Spleen (tissue), 11 donors: ENCODE measurements around the gene TNFRSF21. TPM values are rescaled to one million over a fixed set of nuclear protein-coding genes. Genes with fewer than 3 reads are reported as not detected.

ENCODE experiments used
- DNase-seq: peaks from one replicate; pipeline ENCODE4 v3.0.0-alpha.2; 2020
- H3K27ac ChIP-seq, 8 donors: fragments of 200-600 bp; sonication (generic) in 7 of 8; 1 replicate in 4 of 8; 2 replicates in 4 of 8; pipeline versions ENCODE4 v1.5.0 to v1.8.0; 2016 to 2021; ENCODE audit warnings: inconsistent platforms in 4 of 8, mild to moderate bottlenecking in 4 of 8, moderate library complexity in 1 of 8
- H3K27me3 ChIP-seq, 7 donors: fragments of 200-600 bp; sonication (generic) in 6 of 7; replicated peaks in 1 of 7; 1 replicate in 4 of 7; 2 replicates in 3 of 7; pipeline versions ENCODE4 v1.5.0 to v1.8.0; 2016 to 2021; ENCODE audit warnings: inconsistent platforms in 3 of 7, mild to moderate bottlenecking in 1 of 7
- H3K36me3 ChIP-seq, 6 donors: fragments of 200-600 bp; sonication (generic) in 5 of 6; 1 replicate in 4 of 6; 2 replicates in 2 of 6; pipeline versions ENCODE4 v1.5.0 to v1.8.0; 2016 to 2021; ENCODE audit warnings: inconsistent platforms in 2 of 6
- H3K4me1 ChIP-seq, 6 donors: fragments of 200-600 bp; sonication (generic) in 5 of 6; 1 replicate in 3 of 6; 2 replicates in 3 of 6; pipeline versions ENCODE4 v1.5.0 to v1.8.0; 2016 to 2021; ENCODE audit warnings: inconsistent platforms in 3 of 6
- H3K4me3 ChIP-seq, 8 donors: fragments of 200-600 bp; sonication (generic) in 7 of 8; 1 replicate in 4 of 8; 2 replicates in 4 of 8; pipeline versions ENCODE4 v1.5.0 to v1.8.0; 2016 to 2021; ENCODE audit warnings: inconsistent platforms in 4 of 8, mild to moderate bottlenecking in 4 of 8, moderate library complexity in 2 of 8
- H3K9me3 ChIP-seq, 8 donors: fragments of 200-600 bp; sonication (generic) in 7 of 8; 1 replicate in 4 of 8; 2 replicates in 4 of 8; pipeline versions ENCODE4 v1.5.0 to v1.8.0; 2016 to 2021; ENCODE audit warnings: inconsistent platforms in 4 of 8
- POLR2A ChIP-seq, 3 donors: fragments of 450-650 bp; IDR thresholded peaks; one replicate each; pipeline ENCODE4 v1.5.1; 2017; ENCODE audit warnings: antibody characterized with exemption in 3 of 3, mild to moderate bottlenecking in 1 of 3
- POLR2AphosphoS5 ChIP-seq, 3 donors: sonication (generic); formaldehyde crosslinking; IDR thresholded peaks; one replicate each; pipeline ENCODE4 v1.5.1; 2017; ENCODE audit warnings: antibody characterized with exemption in 3 of 3
- WGBS, 5 donors: extraction: QIAGEN DNeasy Blood & Tissue Kit in 3 of 5; methylation state at CpG; one replicate each; pipeline versions ENCODE4 v1.1.5 to v1.1.7; 2013 to 2018; 5-methylcytosine and 5-hydroxymethylcytosine counted together
- intact Hi-C: fragments of 100-400 bp; cut with DNase I; formaldehyde crosslinking; loops from one replicate; pipeline ENCODE4 v1.15.0; 2023; ENCODE audit warnings: low total_unique reads
- polyA plus RNA-seq, 3 donors: library from polyadenylated mRNA; stranded (reverse); fragments of 200-250 nt; gene quantifications; one replicate each; pipeline ENCODE4 v1.2.1, GENCODE V29; 2013
- total RNA-seq, 7 donors: library from RNA; depleted of rRNA in 3 of 7; stranded (reverse); fragments of >200 nt in 3 of 7; fragmentation: NEBNext Ultra II Directional in 4 of 7; extraction: Animal tissue kit (Norgen Biotek cat#: 25700) in 4 of 7; gene quantifications; one replicate each; pipeline versions ENCODE4 v1.1.0 to v1.2.1, GENCODE V29; 2016 to 2021
- TF ChIP-seq, protein P1 (sequence below), 11 experiments: fragments of 200-600 bp in 7 of 11; fragments of 450-650 bp in 4 of 11; sonication (generic) in 4 of 11; IDR thresholded peaks in 8 of 11; conservative IDR thresholded peaks in 3 of 11; 1 replicate in 7 of 11; 2 replicates in 4 of 11; pipeline versions ENCODE4 v1.4.0 to v1.8.0; 2016 to 2021; ENCODE audit warnings: antibody characterized with exemption in 11 of 11, inconsistent platforms in 4 of 11, mild to moderate bottlenecking in 1 of 11
- donor health status: healthy with polysubstance abuse.
- donor health status: DM: no; HTN: no; CAD: no; lungs with moderate emphysema.
- donor health status: DM: no; HTN: no; CAD: no.
- donor health status: Bipolar disorder and iron deficiency.
- donor health status: healthy.
- donor health status: DM: no; HTN: no; CAD: no.
- donor health status: DM: yes; HTN: yes; CAD: no.

Gene TNFRSF21
- total and polyA plus RNA-seq, 10 donors: 3.3 to 40.4 (median 23.0) TPM

GRCh38 chr6:47254051-47254450 is 55.7 kb downstream of the TNFRSF21 start:
- DNase-seq: no peak
- H3K27me3 ChIP-seq: no peaks in the 10 kb centered on the region
- no peaks in the 10 kb centered on the region for H3K4me1 ChIP-seq
- peaks cover 0 to 5% (median 0%) of the 10 kb centered on the region in 6 donors for H3K36me3 ChIP-seq
- intact Hi-C loops: no loop called here
- WGBS, 5 donors: 86 to 95% (median 91%) methylated on average over 6 of the region's 6 CpGs
- no peak overlapping the region for H3K4me3 ChIP-seq
- no peak overlapping the region for H3K27ac ChIP-seq
- no peaks in the 10 kb centered on the region for H3K9me3 ChIP-seq
- TF ChIP-seq POLR2A (IDR thresholded peaks at IDR 0.05) (no peak), POLR2AphosphoS5 (IDR thresholded peaks at IDR 0.05) (no peak)
- TF ChIP-seq, protein P1, sequence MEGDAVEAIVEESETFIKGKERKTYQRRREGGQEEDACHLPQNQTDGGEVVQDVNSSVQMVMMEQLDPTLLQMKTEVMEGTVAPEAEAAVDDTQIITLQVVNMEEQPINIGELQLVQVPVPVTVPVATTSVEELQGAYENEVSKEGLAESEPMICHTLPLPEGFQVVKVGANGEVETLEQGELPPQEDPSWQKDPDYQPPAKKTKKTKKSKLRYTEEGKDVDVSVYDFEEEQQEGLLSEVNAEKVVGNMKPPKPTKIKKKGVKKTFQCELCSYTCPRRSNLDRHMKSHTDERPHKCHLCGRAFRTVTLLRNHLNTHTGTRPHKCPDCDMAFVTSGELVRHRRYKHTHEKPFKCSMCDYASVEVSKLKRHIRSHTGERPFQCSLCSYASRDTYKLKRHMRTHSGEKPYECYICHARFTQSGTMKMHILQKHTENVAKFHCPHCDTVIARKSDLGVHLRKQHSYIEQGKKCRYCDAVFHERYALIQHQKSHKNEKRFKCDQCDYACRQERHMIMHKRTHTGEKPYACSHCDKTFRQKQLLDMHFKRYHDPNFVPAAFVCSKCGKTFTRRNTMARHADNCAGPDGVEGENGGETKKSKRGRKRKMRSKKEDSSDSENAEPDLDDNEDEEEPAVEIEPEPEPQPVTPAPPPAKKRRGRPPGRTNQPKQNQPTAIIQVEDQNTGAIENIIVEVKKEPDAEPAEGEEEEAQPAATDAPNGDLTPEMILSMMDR (IDR thresholded peaks at IDR 0.05 in 8 of 11, conservative IDR thresholded peaks at IDR 0.05 in 3 of 11): no peak

GRCh38 chr6:47253136-47253535 is 56.6 kb downstream of the TNFRSF21 start:
- Histone ChIP-seq H3K9me3 (no peaks in the 10 kb centered on the region), H3K36me3 (peaks cover 0 to 5% (median 0%) of the 10 kb centered on the region in 6 donors), H3K27me3 (no peaks in the 10 kb centered on the region), H3K4me1 (peaks cover 0 to 6% (median 4%) of the 10 kb centered on the region in 6 donors), H3K4me3 (no peak overlapping the region), H3K27ac (no peak overlapping the region)
- 89 to 97% (median 94%) methylated on average over 15 of the region's 15 CpGs for WGBS, 5 donors
- TF ChIP-seq, protein P1 (IDR thresholded peaks at IDR 0.05 in 8 of 11, conservative IDR thresholded peaks at IDR 0.05 in 3 of 11): no peak
- TF ChIP-seq POLR2A (IDR thresholded peaks at IDR 0.05): no peak
- TF ChIP-seq POLR2AphosphoS5 (IDR thresholded peaks at IDR 0.05): no peak
- intact Hi-C loops: no loop called here
- no peak for DNase-seq

DNA sequence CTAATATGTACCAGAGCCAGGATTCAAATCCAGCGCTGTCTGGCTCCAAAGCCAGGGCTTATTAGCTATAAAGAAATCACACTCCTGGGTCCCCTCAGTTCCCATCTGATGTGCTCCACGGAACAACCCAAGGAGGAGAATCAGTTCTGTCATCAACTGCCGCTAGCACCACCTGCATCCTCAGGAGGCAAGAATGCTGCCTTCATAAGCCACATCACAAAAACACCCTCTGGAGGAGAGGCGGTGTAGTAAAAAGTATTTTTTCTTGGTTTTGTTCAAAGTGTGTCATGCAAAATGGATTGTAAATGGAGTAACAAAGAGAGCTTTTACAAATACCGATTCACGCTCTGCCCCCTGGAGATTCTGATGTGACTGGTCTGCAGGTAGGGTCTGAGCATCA is 57.1 kb downstream of the TNFRSF21 start:
- Histone ChIP-seq H3K4me3 (no peak overlapping the region), H3K9me3 (no peaks in the 10 kb centered on the region), H3K36me3 (peaks cover 0 to 5% (median 0%) of the 10 kb centered on the region in 6 donors), H3K4me1 (peaks cover 0 to 11% (median 8%) of the 10 kb centered on the region in 6 donors), H3K27me3 (no peaks in the 10 kb centered on the region), H3K27ac (no peak overlapping the region)
- no peak for DNase-seq
- WGBS, 5 donors: 68 to 84% (median 79%) methylated on average over 6 of the region's 6 CpGs
- TF ChIP-seq, protein P1 (IDR thresholded peaks at IDR 0.05 in 8 of 11, conservative IDR thresholded peaks at IDR 0.05 in 3 of 11): no peak
- no peak for TF ChIP-seq POLR2A (IDR thresholded peaks at IDR 0.05)
- no peak for TF ChIP-seq POLR2AphosphoS5 (IDR thresholded peaks at IDR 0.05)
- intact Hi-C loops: no loop called here

DNA sequence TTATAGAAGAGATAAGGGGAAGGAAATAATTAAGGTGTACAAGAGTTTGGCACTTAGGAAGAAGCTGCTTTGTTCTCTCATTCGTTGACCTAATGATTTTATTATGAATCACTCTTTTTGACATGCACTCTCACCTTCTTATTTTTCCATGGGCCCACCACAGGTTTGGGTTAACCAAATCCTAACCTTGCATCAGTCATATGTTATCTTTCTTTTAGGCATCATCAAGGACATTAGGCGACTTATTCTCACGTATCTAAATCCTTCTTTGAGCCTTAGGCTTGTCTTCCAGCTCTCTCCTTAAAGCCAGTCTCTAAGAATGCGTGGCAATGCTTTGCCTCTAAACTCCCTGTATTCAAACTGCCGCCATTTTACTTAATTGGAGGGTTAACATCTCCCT is 58.3 kb downstream of the TNFRSF21 start:
- no peaks in the 10 kb centered on the region for H3K27me3 ChIP-seq
- peaks cover 0 to 5% (median 0%) of the 10 kb centered on the region in 6 donors for H3K36me3 ChIP-seq
- no peak overlapping the region for H3K4me3 ChIP-seq
- no peaks in the 10 kb centered on the region for H3K9me3 ChIP-seq
- peaks cover 6 to 23% (median 18%) of the 10 kb centered on the region in 6 donors for H3K4me1 ChIP-seq
- WGBS, 5 donors: 65 to 96% (median 86%) methylated on average over 5 of the region's 5 CpGs
- intact Hi-C loops: no loop called here
- no peak for DNase-seq
- TF ChIP-seq POLR2A (IDR thresholded peaks at IDR 0.05) (no peak), POLR2AphosphoS5 (IDR thresholded peaks at IDR 0.05) (no peak)
- TF ChIP-seq, protein P1 (IDR thresholded peaks at IDR 0.05 in 8 of 11, conservative IDR thresholded peaks at IDR 0.05 in 3 of 11): no peak
- H3K27ac ChIP-seq: no peak overlapping the region
